Subcutaneous abdominal adipose tissue (tissue), 5 donors: ENCODE data around the gene CA11.
"Not testable (repeated sequence)": the region's sequence is repeated elsewhere in the genome, so short reads cannot be mapped to it uniquely, and the experiment has no call there.

Source experiments
- H3K27ac ChIP-seq: one replicate; pipeline ENCODE4 v1.7.0; 2013; ENCODE audit warnings: low read depth, mild to moderate bottlenecking, inconsistent platforms, low read length, moderate library complexity
- H3K27me3 ChIP-seq, 5 donors: one replicate each; pipeline ENCODE4 v1.7.0; 2013; ENCODE audit warnings: low read length in 5 of 5, inconsistent platforms in 1 of 5; ENCODE audit not compliant: control insufficient read depth in 5 of 5, insufficient read depth in 4 of 5
- H3K36me3 ChIP-seq, 5 donors: one replicate each; pipeline ENCODE4 v1.7.0; 2013; ENCODE audit warnings: low read length in 5 of 5; ENCODE audit not compliant: control insufficient read depth in 5 of 5, insufficient read depth in 5 of 5
- H3K4me1 ChIP-seq, 5 donors: one replicate each; pipeline ENCODE4 v1.7.0; 2013; ENCODE audit warnings: low read length in 5 of 5, mild to moderate bottlenecking in 3 of 5, moderate library complexity in 1 of 5; ENCODE audit not compliant: control insufficient read depth in 5 of 5, insufficient read depth in 5 of 5
- H3K4me3 ChIP-seq, 5 donors: one replicate each; pipeline ENCODE4 v1.7.0; 2013; ENCODE audit warnings: low read length in 5 of 5, low read depth in 1 of 5
- H3K9ac ChIP-seq, 5 donors: one replicate each; pipeline ENCODE4 v1.7.0; 2013; ENCODE audit warnings: low read length in 5 of 5, mild to moderate bottlenecking in 4 of 5, moderate library complexity in 3 of 5
- H3K9me3 ChIP-seq, 5 donors: one replicate each; pipeline ENCODE4 v1.7.0; 2013; ENCODE audit warnings: low read length in 5 of 5; ENCODE audit not compliant: control insufficient read depth in 5 of 5
- donor health status: healthy.
- donor health status: healthy.
- donor health status: healthy.
- donor health status: healthy.
- donor health status: healthy.

Gene CA11

GRCh38 chr19:48659768-48660167 lies 13.8 kb upstream of the CA11 start:
- H3K27ac ChIP-seq: no peak overlapping the region

DNA sequence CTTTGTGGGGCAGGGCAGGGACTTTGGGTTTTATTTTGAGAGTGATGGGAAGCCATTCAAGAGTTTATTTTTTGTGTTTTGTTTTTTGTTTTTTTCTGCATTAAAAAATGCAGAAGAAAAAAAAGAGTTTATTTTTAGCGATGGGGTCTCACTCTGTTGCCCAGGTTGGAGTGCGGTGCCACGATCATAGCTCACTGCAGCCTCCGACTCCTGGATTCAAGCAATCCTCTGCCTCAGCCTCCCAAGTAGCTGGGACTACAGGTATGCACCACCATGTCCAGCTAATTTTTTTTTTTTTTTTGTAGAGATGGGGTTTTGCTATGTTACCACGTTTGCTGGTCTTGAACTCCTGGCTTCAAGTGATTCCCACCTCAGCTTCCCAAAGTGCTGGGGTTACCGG lies 12.5 kb upstream of the CA11 start:
- Histone ChIP-seq H3K36me3 (no peaks in the 10 kb centered on the region), H3K4me1 (peaks cover 3 to 10% (median 7%) of the 10 kb centered on the region in 5 donors), H3K27ac (no peak overlapping the region), H3K4me3 (no peak overlapping the region), H3K9ac (no peak overlapping the region), H3K9me3 (no peaks in the 10 kb centered on the region), H3K27me3 (peaks cover 0 to 3% (median 0%) of the 10 kb centered on the region in 5 donors)

More at GRCh38 chr19:48659768-48660167, 13.8 kb upstream of the CA11 start:
- Histone ChIP-seq H3K4me3 (no peak overlapping the region), H3K4me1 (peaks cover 3 to 10% (median 7%) of the 10 kb centered on the region in 5 donors), H3K36me3 (no peaks in the 10 kb centered on the region), H3K9ac (no peak overlapping the region), H3K27me3 (peaks cover 0 to under 1% (median 0%) of the 10 kb centered on the region in 5 donors), H3K9me3 (no peaks in the 10 kb centered on the region)

- H3K4me3 ChIP-seq, H3K27ac ChIP-seq, H3K9me3 ChIP-seq, H3K36me3 ChIP-seq, H3K27me3 ChIP-seq, H3K9ac ChIP-seq: not testable (repeated sequence)
- H3K4me1 ChIP-seq: peaks cover 3 to 10% (median 7%) of the 10 kb centered on the region in 5 donors
Measured at GRCh38 chr19:48657828-48658227, 11.8 kb upstream of the CA11 start.

DNA sequence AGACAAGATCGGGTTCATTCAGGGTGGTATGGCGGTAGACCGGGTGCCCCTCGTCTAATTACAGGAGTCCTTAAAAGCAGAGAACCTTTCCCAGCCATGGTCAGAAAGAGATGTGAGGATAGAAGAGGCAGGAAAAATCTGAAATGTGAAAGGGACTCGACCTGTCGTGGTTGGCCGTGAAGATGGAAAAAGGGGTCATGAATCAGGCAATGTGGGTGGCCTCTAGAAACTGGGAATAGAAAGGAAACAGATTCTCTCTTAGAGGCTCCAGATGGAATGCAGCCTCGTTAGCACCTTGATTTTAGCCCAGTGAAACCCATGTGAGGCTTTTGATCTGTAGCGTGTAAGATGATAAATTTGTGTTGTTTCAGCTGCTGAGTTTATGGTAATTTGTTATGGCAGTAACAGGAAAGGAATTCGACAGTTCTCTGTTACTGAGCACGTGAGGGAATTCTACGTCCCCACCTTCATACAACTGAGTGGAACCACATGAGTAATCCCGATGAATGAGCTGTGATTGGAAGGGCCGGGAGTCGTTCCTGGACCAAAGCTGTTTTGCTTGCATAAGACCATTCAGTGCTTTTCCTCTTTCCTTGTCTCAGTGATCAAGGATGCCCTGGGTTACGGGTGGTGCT lies 11.0 kb upstream of the CA11 start:
- Histone ChIP-seq H3K9ac (no peak overlapping the region), H3K27ac (no peak overlapping the region), H3K36me3 (no peaks in the 10 kb centered on the region), H3K4me3 (no peak overlapping the region), H3K27me3 (peaks cover 0 to 3% (median 0%) of the 10 kb centered on the region in 5 donors), H3K4me1 (peaks cover 3 to 10% (median 7%) of the 10 kb centered on the region in 5 donors), H3K9me3 (no peaks in the 10 kb centered on the region)

- Histone ChIP-seq H3K4me1 (no peaks in the 10 kb centered on the region), H3K36me3 (no peaks in the 10 kb centered on the region), H3K9me3 (no peaks in the 10 kb centered on the region), H3K4me3 (no peak overlapping the region), H3K27me3 (peaks cover 0 to 3% (median 0%) of the 10 kb centered on the region in 5 donors), H3K9ac (no peak overlapping the region), H3K27ac (no peak overlapping the region)
Measured at GRCh38 chr19:48654299-48655059, 8.5 kb upstream of the CA11 start.

DNA sequence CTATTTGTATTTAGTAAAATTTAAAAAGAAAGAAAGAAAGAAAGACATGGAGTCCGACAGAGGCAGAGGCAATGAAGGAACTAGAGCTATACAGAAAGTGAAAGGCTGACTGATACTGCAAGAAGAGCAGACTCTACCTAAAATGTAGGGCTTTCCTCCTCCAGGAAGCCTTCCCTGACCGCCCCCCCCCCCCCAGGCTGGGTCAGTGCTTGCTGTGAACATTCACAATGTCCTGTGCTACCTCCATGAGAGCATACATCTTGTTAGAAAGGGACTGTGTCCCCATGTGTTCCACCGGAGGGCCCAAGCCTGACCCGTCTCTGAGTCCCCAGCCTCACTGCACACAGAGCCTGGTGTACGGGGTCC lies 5.7 kb upstream of the CA11 start:
- Histone ChIP-seq H3K9me3 (no peaks in the 10 kb centered on the region), H3K4me1 (no peaks in the 10 kb centered on the region), H3K27ac (no peak overlapping the region), H3K36me3 (no peaks in the 10 kb centered on the region), H3K9ac (no peak overlapping the region), H3K4me3 (no peak overlapping the region), H3K27me3 (peaks cover 0 to 3% (median 0%) of the 10 kb centered on the region in 5 donors)

- H3K4me1 ChIP-seq: peaks cover 0 to 5% (median 2%) of the 10 kb centered on the region in 5 donors
Measured at GRCh38 chr19:48650974-48651682, 5.1 kb upstream of the CA11 start.

GRCh38 chr19:48648134-48648533 lies 2.1 kb upstream of the CA11 start:
- Histone ChIP-seq H3K9ac (no peak overlapping the region), H3K4me1 (peaks cover 1 to 20% (median 18%) of the 10 kb centered on the region in 5 donors), H3K27me3 (peaks cover 0 to 8% (median 0%) of the 10 kb centered on the region in 5 donors), H3K36me3 (no peaks in the 10 kb centered on the region), H3K27ac (no peak overlapping the region), H3K4me3 (no peak overlapping the region), H3K9me3 (no peaks in the 10 kb centered on the region)

More at GRCh38 chr19:48650974-48651682, 5.1 kb upstream of the CA11 start:
- Histone ChIP-seq H3K4me3 (no peak overlapping the region), H3K9me3 (no peaks in the 10 kb centered on the region), H3K27ac (no peak overlapping the region), H3K27me3 (peaks cover 0 to 3% (median 0%) of the 10 kb centered on the region in 5 donors), H3K9ac (no peak overlapping the region), H3K36me3 (no peaks in the 10 kb centered on the region)

GRCh38 chr19:48646722-48647216 lies 782 bp upstream of the CA11 start:
- H3K9ac ChIP-seq: no peak overlapping the region

More at GRCh38 chr19:48646722-48647216, 782 bp upstream of the CA11 start:
- peak overlapping the region; percentile 60 for H3K27ac ChIP-seq
- H3K9me3 ChIP-seq: no peaks in the 10 kb centered on the region
- H3K27me3 ChIP-seq: peaks cover 0 to 8% (median 0%) of the 10 kb centered on the region in 5 donors
- no peaks in the 10 kb centered on the region for H3K36me3 ChIP-seq
- H3K4me3 ChIP-seq: peak overlapping the region in 1 of 5 donors; percentile 59
- peaks cover 1 to 20% (median 18%) of the 10 kb centered on the region in 5 donors for H3K4me1 ChIP-seq
